ENCODE data around the gene SLC35F4. TPM values are rescaled to one million over a fixed set of nuclear protein-coding genes. Genes with fewer than 3 reads are reported as not detected.

The SLC35F4 gene
- total and polyA plus RNA-seq, 3 experiments from 2014 or later = not detected

DNA sequence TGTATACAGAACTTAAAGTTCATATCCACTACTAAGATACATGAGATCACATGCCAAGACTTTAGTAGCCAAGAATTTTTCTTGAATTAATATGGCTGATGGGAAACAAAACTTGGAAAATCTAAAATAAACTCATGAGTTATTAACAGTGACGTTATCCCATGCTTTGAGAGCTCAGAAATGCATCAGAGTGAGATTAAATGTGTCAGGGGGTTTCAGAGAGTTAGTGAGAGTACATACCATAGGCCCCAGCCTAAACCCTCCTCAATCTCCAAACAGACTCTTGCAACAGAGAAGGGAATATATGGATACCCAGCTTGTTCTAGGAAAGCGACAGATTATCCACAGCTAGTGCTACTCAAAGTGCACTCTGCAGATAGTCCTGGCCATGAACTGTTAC, 19.3 kb downstream of the SLC35F4 start:
- Mint-ChIP-seq H3K9me3 (peaks cover 0 to 4% (median 0%) of the 10 kb centered on the region in 5 donors), H3K27ac (no peak overlapping the region), H3K4me1 (no peaks in the 10 kb centered on the region), H3K27me3 (peaks cover 0 to 1% of the 10 kb centered on the region in 2 donors), H3K36me3 (no peaks in the 10 kb centered on the region), H3K4me3 (no peak overlapping the region)
- no peak overlapping the region for H3K4me3 ChIP-seq (ENCODE audit: low read length)
- ChIA-PET POLR2A (no interaction called here), CTCF (no interaction called here)
- DNase-seq = no peak
- H3K27me3 ChIP-seq (ENCODE audit: insufficient read depth, low read length, poor library complexity, severe bottlenecking) = no peaks in the 10 kb centered on the region
- no peaks in the 10 kb centered on the region for H3K9me3 ChIP-seq (ENCODE audit: low read length)
- H3K4me1 ChIP-seq (ENCODE audit: insufficient read depth, low read length) = no peaks in the 10 kb centered on the region
- H3K27ac ChIP-seq (ENCODE audit: low read depth, low read length) = no peak overlapping the region
- no peaks in the 10 kb centered on the region for H3K36me3 ChIP-seq (ENCODE audit: insufficient read depth, low read length)

GRCh38 chr14:57845802-57846531, 19.9 kb downstream of the SLC35F4 start:
- Mint-ChIP-seq H3K4me1 (no peaks in the 10 kb centered on the region), H3K36me3 (no peaks in the 10 kb centered on the region), H3K4me3 (no peak overlapping the region), H3K27me3 (peaks cover 0 to 1% of the 10 kb centered on the region in 2 donors), H3K27ac (no peak overlapping the region), H3K9me3 (peaks cover 0 to 4% (median 0%) of the 10 kb centered on the region in 5 donors)
- Histone ChIP-seq H3K36me3 (ENCODE audit: insufficient read depth, low read length) (no peaks in the 10 kb centered on the region), H3K4me3 (ENCODE audit: low read length) (no peak overlapping the region), H3K27ac (ENCODE audit: low read depth, low read length) (no peak overlapping the region), H3K27me3 (ENCODE audit: insufficient read depth, low read length, poor library complexity, severe bottlenecking) (no peaks in the 10 kb centered on the region), H3K9me3 (ENCODE audit: low read length) (no peaks in the 10 kb centered on the region), H3K4me1 (ENCODE audit: insufficient read depth, low read length) (no peaks in the 10 kb centered on the region)
- DNase-seq = no peak
- ChIA-PET POLR2A (no interaction called here), CTCF (no interaction called here)

DNA sequence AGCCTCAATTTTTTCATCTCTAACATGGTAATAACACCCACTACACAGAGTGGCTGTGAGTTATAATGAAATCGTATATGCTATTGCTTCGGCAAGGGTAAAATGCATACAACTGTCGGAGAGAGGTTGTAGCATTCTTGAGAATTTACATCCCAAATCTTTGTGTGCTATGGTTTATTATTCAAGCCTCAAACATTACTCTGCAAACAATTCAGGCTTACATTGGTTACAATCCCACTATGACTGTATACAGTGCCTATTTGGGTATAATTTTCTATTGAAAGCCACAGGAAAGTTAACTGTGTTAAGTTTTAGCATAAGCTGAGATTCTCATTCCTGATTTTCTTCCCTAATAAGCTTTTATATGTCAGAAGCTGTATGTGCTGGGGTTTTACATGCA, 20.6 kb downstream of the SLC35F4 start:
- ChIA-PET POLR2A (no interaction called here), CTCF (no interaction called here)
- no peak overlapping the region for H3K27ac Mint-ChIP-seq
- no peaks in the 10 kb centered on the region for H3K36me3 ChIP-seq (ENCODE audit: insufficient read depth, low read length)
- no peak for DNase-seq
- no peak overlapping the region for H3K27ac ChIP-seq (ENCODE audit: low read depth, low read length)
- H3K4me1 ChIP-seq (ENCODE audit: insufficient read depth, low read length) = no peaks in the 10 kb centered on the region
- H3K4me1 Mint-ChIP-seq = no peaks in the 10 kb centered on the region
- H3K9me3 ChIP-seq (ENCODE audit: low read length) = no peaks in the 10 kb centered on the region
- H3K36me3 Mint-ChIP-seq = no peaks in the 10 kb centered on the region
- peaks cover 0 to 1% of the 10 kb centered on the region in 2 donors for H3K27me3 Mint-ChIP-seq
- no peak overlapping the region for H3K4me3 Mint-ChIP-seq
- no peak overlapping the region for H3K4me3 ChIP-seq (ENCODE audit: low read length)
- peaks cover 0 to 4% (median 0%) of the 10 kb centered on the region in 5 donors for H3K9me3 Mint-ChIP-seq
- H3K27me3 ChIP-seq (ENCODE audit: insufficient read depth, low read length, poor library complexity, severe bottlenecking) = no peaks in the 10 kb centered on the region

- Histone ChIP-seq H3K27ac (ENCODE audit: low read depth, low read length) (no peak overlapping the region), H3K27me3 (ENCODE audit: insufficient read depth, low read length, poor library complexity, severe bottlenecking) (no peaks in the 10 kb centered on the region), H3K4me3 (ENCODE audit: low read length) (no peak overlapping the region), H3K36me3 (ENCODE audit: insufficient read depth, low read length) (no peaks in the 10 kb centered on the region), H3K4me1 (ENCODE audit: insufficient read depth, low read length) (no peaks in the 10 kb centered on the region), H3K9me3 (ENCODE audit: low read length) (no peaks in the 10 kb centered on the region)
- H3K36me3 Mint-ChIP-seq = no peaks in the 10 kb centered on the region
- ChIA-PET POLR2A (no interaction called here), CTCF (no interaction called here)
- H3K9me3 Mint-ChIP-seq = peaks cover 0 to 2% (median 0%) of the 10 kb centered on the region in 5 donors
- no peaks in the 10 kb centered on the region for H3K4me1 Mint-ChIP-seq
- no peak for DNase-seq
- H3K27ac Mint-ChIP-seq = no peak overlapping the region
- H3K4me3 Mint-ChIP-seq = no peak overlapping the region
- no peaks in the 10 kb centered on the region for H3K27me3 Mint-ChIP-seq
These were observed 28.6 kb downstream of the SLC35F4 start for GRCh38 chr14:57837267-57837666.

DNA sequence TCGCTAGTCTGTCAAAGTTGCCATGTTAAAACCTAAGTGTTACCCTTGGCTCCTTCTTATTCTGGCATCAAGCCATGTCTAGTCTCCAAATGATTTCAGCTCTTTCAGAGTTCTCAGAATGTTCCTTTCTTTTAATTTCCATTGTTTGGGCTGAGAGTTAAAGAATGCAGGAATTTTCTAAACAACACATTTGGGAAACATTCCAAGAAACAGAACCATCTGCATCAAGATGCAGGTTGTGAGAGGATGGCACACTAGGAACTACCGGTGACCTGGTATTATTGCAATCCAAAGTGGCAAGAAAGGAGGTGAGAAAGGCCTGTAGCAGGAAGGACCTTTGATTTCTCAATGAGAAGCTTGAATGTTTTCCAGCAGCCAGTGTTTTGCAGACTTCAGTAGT, 30.1 kb downstream of the SLC35F4 start:
- no peaks in the 10 kb centered on the region for H3K9me3 ChIP-seq (ENCODE audit: low read length)
- H3K36me3 ChIP-seq (ENCODE audit: insufficient read depth, low read length) = no peaks in the 10 kb centered on the region
- CTCF ChIA-PET = no interaction called here
- H3K4me3 Mint-ChIP-seq = no peak overlapping the region
- H3K4me1 ChIP-seq (ENCODE audit: insufficient read depth, low read length) = no peaks in the 10 kb centered on the region
- H3K27me3 ChIP-seq (ENCODE audit: insufficient read depth, low read length, poor library complexity, severe bottlenecking) = no peaks in the 10 kb centered on the region
- H3K27ac ChIP-seq (ENCODE audit: low read depth, low read length) = no peak overlapping the region
- no peak overlapping the region for H3K27ac Mint-ChIP-seq
- H3K36me3 Mint-ChIP-seq = no peaks in the 10 kb centered on the region
- H3K9me3 Mint-ChIP-seq = peaks cover 0 to 2% (median 0%) of the 10 kb centered on the region in 5 donors
- DNase-seq = no peak
- H3K4me3 ChIP-seq (ENCODE audit: low read length) = no peak overlapping the region
- H3K27me3 Mint-ChIP-seq = no peaks in the 10 kb centered on the region
- no peaks in the 10 kb centered on the region for H3K4me1 Mint-ChIP-seq
- POLR2A ChIA-PET = no interaction called here

- Histone ChIP-seq H3K36me3 (ENCODE audit: insufficient read depth, low read length) (no peaks in the 10 kb centered on the region), H3K27me3 (ENCODE audit: insufficient read depth, low read length, poor library complexity, severe bottlenecking) (no peaks in the 10 kb centered on the region), H3K4me3 (ENCODE audit: low read length) (no peak overlapping the region), H3K4me1 (ENCODE audit: insufficient read depth, low read length) (no peaks in the 10 kb centered on the region), H3K9me3 (ENCODE audit: low read length) (no peaks in the 10 kb centered on the region), H3K27ac (ENCODE audit: low read depth, low read length) (no peak overlapping the region)
- no peaks in the 10 kb centered on the region for H3K36me3 Mint-ChIP-seq
- H3K4me3 Mint-ChIP-seq = no peak overlapping the region
- no peaks in the 10 kb centered on the region for H3K27me3 Mint-ChIP-seq
- ChIA-PET POLR2A (no interaction called here), CTCF (no interaction called here)
- no peaks in the 10 kb centered on the region for H3K4me1 Mint-ChIP-seq
- H3K27ac Mint-ChIP-seq = no peak overlapping the region
- no peak for DNase-seq
- peaks cover 0 to 2% (median 0%) of the 10 kb centered on the region in 5 donors for H3K9me3 Mint-ChIP-seq
These were observed 30.9 kb downstream of the SLC35F4 start for GRCh38 chr14:57834961-57835360.

DNA sequence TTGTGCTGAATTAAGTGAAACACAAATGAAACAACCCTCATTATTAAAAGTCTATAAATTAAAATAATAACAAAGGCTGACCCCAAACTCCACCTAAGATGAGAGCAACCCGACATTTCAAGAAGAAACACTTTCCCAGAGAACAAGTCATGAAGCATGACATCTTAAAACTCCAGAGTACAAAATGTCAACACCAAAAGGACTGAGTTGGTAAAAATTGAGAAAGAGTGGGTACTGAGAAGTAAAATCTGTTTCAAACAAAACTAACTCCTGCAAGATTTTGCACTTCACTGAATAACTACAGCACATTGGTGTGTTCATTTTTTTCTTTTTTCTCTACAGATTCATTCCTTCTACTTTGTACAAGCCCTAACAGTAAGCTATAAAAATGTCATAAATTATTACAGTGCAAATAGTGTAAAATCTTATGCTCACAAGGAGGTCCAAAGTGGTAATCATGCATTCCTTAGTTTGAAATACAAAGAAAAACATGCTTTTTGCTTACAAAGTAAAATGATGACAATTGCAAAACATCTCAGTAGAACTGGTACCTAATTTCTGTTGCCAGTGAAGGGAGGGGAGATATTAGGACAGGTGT, 31.8 kb downstream of the SLC35F4 start:
- CTCF ChIA-PET = no interaction called here

DNA sequence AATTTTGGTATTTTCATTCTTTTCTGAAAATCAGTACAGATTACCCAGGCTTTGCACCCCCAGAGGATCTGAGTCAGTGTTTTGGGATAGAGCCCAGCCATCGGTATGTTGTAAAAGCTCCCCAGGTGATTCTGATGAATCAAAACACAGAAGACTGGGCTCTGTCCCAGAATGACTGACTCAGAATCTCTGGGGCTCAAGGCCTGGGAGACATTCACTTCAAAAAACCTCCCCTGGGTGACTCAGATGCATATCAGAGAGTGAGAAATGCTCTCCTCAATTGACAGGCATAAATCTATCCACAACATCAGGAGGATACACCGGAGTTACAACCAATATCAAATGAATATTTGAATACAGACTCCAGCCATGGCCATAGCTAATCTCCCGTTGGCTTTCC, 32.6 kb downstream of the SLC35F4 start:
- no peak for DNase-seq
- H3K27me3 ChIP-seq (ENCODE audit: insufficient read depth, low read length, poor library complexity, severe bottlenecking) = no peaks in the 10 kb centered on the region
- H3K27ac ChIP-seq (ENCODE audit: low read depth, low read length) = no peak overlapping the region
- Mint-ChIP-seq H3K4me1 (no peaks in the 10 kb centered on the region), H3K27me3 (no peaks in the 10 kb centered on the region), H3K9me3 (peaks cover 0 to 2% (median 0%) of the 10 kb centered on the region in 5 donors), H3K36me3 (no peaks in the 10 kb centered on the region), H3K4me3 (no peak overlapping the region), H3K27ac (no peak overlapping the region)
- H3K4me1 ChIP-seq (ENCODE audit: insufficient read depth, low read length) = no peaks in the 10 kb centered on the region
- no peaks in the 10 kb centered on the region for H3K9me3 ChIP-seq (ENCODE audit: low read length)
- H3K4me3 ChIP-seq (ENCODE audit: low read length) = no peak overlapping the region
- no peaks in the 10 kb centered on the region for H3K36me3 ChIP-seq (ENCODE audit: insufficient read depth, low read length)
- POLR2A ChIA-PET = no interaction called here
- CTCF ChIA-PET = no interaction called here

More for the DNA sequence above, 31.8 kb downstream of the SLC35F4 start:
- Mint-ChIP-seq H3K27me3 (no peaks in the 10 kb centered on the region), H3K36me3 (no peaks in the 10 kb centered on the region), H3K9me3 (peaks cover 0 to 2% (median 0%) of the 10 kb centered on the region in 5 donors), H3K4me1 (no peaks in the 10 kb centered on the region), H3K4me3 (no peak overlapping the region), H3K27ac (no peak overlapping the region)
- DNase-seq = no peak
- H3K4me1 ChIP-seq (ENCODE audit: insufficient read depth, low read length) = no peaks in the 10 kb centered on the region
- no peaks in the 10 kb centered on the region for H3K9me3 ChIP-seq (ENCODE audit: low read length)
- POLR2A ChIA-PET = no interaction called here
- no peak overlapping the region for H3K27ac ChIP-seq (ENCODE audit: low read depth, low read length)
- no peak overlapping the region for H3K4me3 ChIP-seq (ENCODE audit: low read length)
- no peaks in the 10 kb centered on the region for H3K27me3 ChIP-seq (ENCODE audit: insufficient read depth, low read length, poor library complexity, severe bottlenecking)
- no peaks in the 10 kb centered on the region for H3K36me3 ChIP-seq (ENCODE audit: insufficient read depth, low read length)
